Sigmoid colon (tissue), 7 donors: ENCODE results near the gene F12. TPM values are rescaled to one million over a fixed set of nuclear protein-coding genes. Genes with fewer than 3 reads are reported as not detected.

Source experiments
- DNase-seq: peaks from one replicate; pipeline ENCODE4 v3.0.0-alpha.2; 2019
- H3K27ac ChIP-seq, 4 donors: fragments of 200-600 bp; sonication (generic); one replicate each; pipeline ENCODE4 v1.5.1; 2016 to 2019; ENCODE audit warnings: mild to moderate bottlenecking in 1 of 4
- H3K27me3 ChIP-seq, 3 donors: fragments of 200-600 bp; sonication (generic); one replicate each; pipeline ENCODE4 v1.5.1; 2019; ENCODE audit warnings: mild to moderate bottlenecking in 1 of 3
- H3K36me3 ChIP-seq, 4 donors: fragments of 200-600 bp; sonication (generic); one replicate each; pipeline ENCODE4 v1.5.1; 2016 to 2019
- H3K4me1 ChIP-seq, 4 donors: fragments of 200-600 bp; sonication (generic); one replicate each; pipeline ENCODE4 v1.5.1; 2017 to 2019
- H3K4me3 ChIP-seq, 4 donors: fragments of 200-600 bp; sonication (generic); one replicate each; pipeline ENCODE4 v1.5.1; 2017 to 2019; ENCODE audit warnings: mild to moderate bottlenecking in 2 of 4, moderate library complexity in 1 of 4
- H3K9me3 ChIP-seq, 4 donors: fragments of 200-600 bp in 3 of 4; sonication (generic) in 3 of 4; one replicate each; pipeline versions ENCODE4 v1.5.1 to v1.6.1; 2013 to 2019
- CTCF ChIP-seq, 4 experiments: fragments of 450-650 bp in 3 of 4; fragments of 200-600 bp in 1 of 4; IDR thresholded peaks; one replicate each; pipeline ENCODE4 v1.5.1; 2016 to 2019; ENCODE audit warnings: antibody characterized with exemption in 4 of 4, mild to moderate bottlenecking in 3 of 4, moderate library complexity in 2 of 4
- EP300 ChIP-seq, 4 donors: sonication (generic); formaldehyde crosslinking; IDR thresholded peaks; one replicate each; pipeline ENCODE4 v1.6.1; 2017; ENCODE audit warnings: antibody characterized with exemption in 4 of 4
- POLR2A ChIP-seq, 2 donors: fragments of 450-650 bp; IDR thresholded peaks; one replicate each; pipeline ENCODE4 v1.6.1; 2016; ENCODE audit warnings: antibody characterized with exemption in 2 of 2, mild to moderate bottlenecking in 2 of 2, moderate library complexity in 2 of 2
- POLR2AphosphoS5 ChIP-seq, 4 donors: sonication (generic); formaldehyde crosslinking; IDR thresholded peaks; one replicate each; pipeline ENCODE4 v1.6.1; 2017; ENCODE audit warnings: antibody characterized with exemption in 4 of 4
- WGBS, 2 donors: extraction: QIAGEN DNeasy Blood & Tissue Kit; methylation state at CpG; one replicate each; pipeline ENCODE4 v1.1.7; 2013; 5-methylcytosine and 5-hydroxymethylcytosine counted together
- intact Hi-C: fragments of 100-400 bp; cut with DNase I; formaldehyde crosslinking; loops from one replicate; pipeline ENCODE4 v1.15.1; 2023
- polyA plus RNA-seq, 3 donors: library from polyadenylated mRNA; stranded (reverse); fragments of 200-250 nt; gene quantifications; one replicate each; pipeline ENCODE4 v1.2.3, GENCODE V29; 2013
- total RNA-seq, 4 donors: library from RNA; depleted of rRNA; stranded (reverse); fragments of >200 nt; gene quantifications; one replicate each; pipeline ENCODE4 v1.1.0, GENCODE V29; 2016
- donor health status: healthy with polysubstance abuse.
- donor health status: Bipolar disorder and iron deficiency.
- donor health status: healthy.

F12 gene
- total and polyA plus RNA-seq, 7 donors, result 0.36 to 14.0 (median 2.2) TPM; not detected in 1

- Histone ChIP-seq H3K4me3 (no peak overlapping the region), H3K4me1 (peaks cover 0 to 48% (median 42%) of the 10 kb centered on the region in 4 donors), H3K9me3 (no peaks in the 10 kb centered on the region), H3K27ac (no peak overlapping the region), H3K36me3 (no peaks in the 10 kb centered on the region), H3K27me3 (peaks cover 0 to 69% (median 38%) of the 10 kb centered on the region in 3 donors)
- TF ChIP-seq POLR2A (IDR thresholded peaks at IDR 0.05), result no peak
- TF ChIP-seq CTCF (IDR thresholded peaks at IDR 0.05), result no peak
- no peak for TF ChIP-seq EP300 (IDR thresholded peaks at IDR 0.05)
- TF ChIP-seq POLR2AphosphoS5 (IDR thresholded peaks at IDR 0.05), result no peak
- WGBS, 2 donors, result 92 to 94% methylated on average over 10 of the region's 10 CpGs
- intact Hi-C loops, result loop anchor here (5.0 kb wide), 1 partner anchor 139 kb away; the partner anchor contains the start of gene MXD3
- no peak for DNase-seq
These were observed 41.5 kb upstream of the F12 start for GRCh38 chr5:177450667-177451424.

DNA sequence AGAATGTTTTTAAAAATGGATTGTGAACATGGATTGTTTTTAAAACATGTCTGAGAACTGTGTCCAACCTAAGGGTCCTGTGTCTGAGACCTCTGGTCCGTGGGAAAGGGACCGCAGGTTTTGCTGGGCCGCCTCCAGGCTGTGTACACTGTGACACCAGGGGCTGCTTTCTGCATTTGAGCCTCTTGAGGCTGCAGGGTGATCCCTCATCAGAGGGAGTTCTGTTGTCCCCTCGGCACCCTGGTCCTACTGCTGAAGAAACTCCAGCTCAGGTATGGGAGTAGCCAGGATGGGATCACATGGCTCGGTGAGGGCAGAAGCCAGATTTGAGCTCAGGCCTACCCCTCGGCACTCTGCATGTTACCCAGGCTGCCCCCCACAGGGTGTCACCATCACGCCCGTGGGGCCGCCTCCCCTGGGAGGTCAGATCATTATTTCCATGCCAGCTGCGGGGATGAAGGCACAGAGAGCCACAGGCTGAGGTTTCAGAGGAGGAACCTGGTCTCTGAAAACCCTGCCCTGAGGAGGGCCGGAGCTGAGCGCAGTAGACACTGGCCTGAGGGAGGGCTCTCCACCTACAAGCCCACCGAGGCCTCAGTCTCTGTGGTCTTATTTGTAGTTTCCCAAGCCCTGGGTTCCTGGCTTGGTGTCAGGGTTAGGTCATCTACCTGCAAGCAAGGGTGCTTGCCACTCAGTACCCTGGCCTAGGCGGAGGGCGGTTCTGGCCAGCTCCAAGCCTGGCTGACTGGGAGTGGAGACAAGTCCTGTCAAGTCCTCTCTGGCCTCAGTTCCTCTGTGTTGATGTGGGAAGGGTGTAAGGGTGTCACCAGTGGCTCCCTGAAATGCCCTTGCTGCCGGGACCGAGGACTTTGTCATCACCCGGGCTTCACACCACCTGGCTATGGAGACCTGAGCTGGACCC lies 40.0 kb upstream of the F12 start:
- Histone ChIP-seq H3K4me1 (peaks cover 0 to 38% (median 33%) of the 10 kb centered on the region in 4 donors), H3K36me3 (no peaks in the 10 kb centered on the region), H3K27me3 (peaks cover 0 to 69% (median 38%) of the 10 kb centered on the region in 3 donors), H3K27ac (no peak overlapping the region), H3K4me3 (no peak overlapping the region), H3K9me3 (no peaks in the 10 kb centered on the region)
- TF ChIP-seq POLR2A (IDR thresholded peaks at IDR 0.05), result no peak
- no peak for TF ChIP-seq POLR2AphosphoS5 (IDR thresholded peaks at IDR 0.05)
- TF ChIP-seq CTCF (IDR thresholded peaks at IDR 0.05), result no peak
- no peak for TF ChIP-seq EP300 (IDR thresholded peaks at IDR 0.05)
- 75 to 90% methylated on average over 18 of the region's 18 CpGs for WGBS, 2 donors
- no peak for DNase-seq
- intact Hi-C loops, result loop anchor here (5.0 kb wide), 1 partner anchor 137 kb away; the partner anchor contains the start of gene MXD3

DNA sequence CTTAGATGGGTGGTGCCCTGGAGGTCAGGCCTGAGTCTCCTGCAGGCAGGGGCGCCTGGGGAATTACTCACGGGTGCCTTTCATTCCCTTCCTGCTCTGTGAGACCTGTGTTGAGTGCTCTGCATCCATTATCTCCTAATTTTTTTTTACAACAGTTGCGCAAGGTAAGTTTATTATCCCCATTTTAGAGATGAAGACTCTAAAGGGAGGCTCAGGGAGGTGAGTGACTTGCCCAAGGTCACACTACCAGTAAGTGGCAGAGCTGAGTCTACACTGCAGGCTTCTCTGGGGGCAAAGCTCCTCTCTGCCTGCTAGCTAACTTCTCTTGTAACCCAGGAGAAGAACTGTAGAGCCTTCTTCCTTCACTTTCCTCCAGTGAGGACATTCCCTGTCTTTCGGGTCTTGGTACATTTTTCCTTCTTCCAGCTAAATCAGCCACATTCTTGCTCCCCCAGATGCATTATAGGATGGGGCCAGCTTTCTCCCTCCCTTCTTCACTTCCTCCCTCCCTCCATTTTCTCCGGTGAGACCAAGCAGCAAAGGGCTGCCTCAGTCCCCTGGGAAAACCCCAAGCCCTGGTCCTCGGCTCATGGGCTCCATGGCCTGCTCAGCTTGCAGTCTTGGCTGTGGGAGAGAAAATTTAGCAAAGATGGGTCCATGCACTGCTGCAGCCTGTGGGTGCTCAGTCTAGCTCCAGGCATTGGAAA lies 39.0 kb upstream of the F12 start:
- no peak for TF ChIP-seq POLR2A (IDR thresholded peaks at IDR 0.05)
- TF ChIP-seq EP300 (IDR thresholded peaks at IDR 0.05), result no peak
- no peak for TF ChIP-seq POLR2AphosphoS5 (IDR thresholded peaks at IDR 0.05)
- no peak for TF ChIP-seq CTCF (IDR thresholded peaks at IDR 0.05)
- Histone ChIP-seq H3K27ac (no peak overlapping the region), H3K9me3 (no peaks in the 10 kb centered on the region), H3K27me3 (peaks cover 0 to 68% (median 38%) of the 10 kb centered on the region in 3 donors), H3K36me3 (no peaks in the 10 kb centered on the region), H3K4me1 (peaks cover 0 to 28% (median 24%) of the 10 kb centered on the region in 4 donors), H3K4me3 (no peak overlapping the region)
- WGBS, 2 donors, result 57 to 72% methylated on average over 6 of the region's 6 CpGs
- intact Hi-C loops, result no loop called here
- no peak for DNase-seq

DNA sequence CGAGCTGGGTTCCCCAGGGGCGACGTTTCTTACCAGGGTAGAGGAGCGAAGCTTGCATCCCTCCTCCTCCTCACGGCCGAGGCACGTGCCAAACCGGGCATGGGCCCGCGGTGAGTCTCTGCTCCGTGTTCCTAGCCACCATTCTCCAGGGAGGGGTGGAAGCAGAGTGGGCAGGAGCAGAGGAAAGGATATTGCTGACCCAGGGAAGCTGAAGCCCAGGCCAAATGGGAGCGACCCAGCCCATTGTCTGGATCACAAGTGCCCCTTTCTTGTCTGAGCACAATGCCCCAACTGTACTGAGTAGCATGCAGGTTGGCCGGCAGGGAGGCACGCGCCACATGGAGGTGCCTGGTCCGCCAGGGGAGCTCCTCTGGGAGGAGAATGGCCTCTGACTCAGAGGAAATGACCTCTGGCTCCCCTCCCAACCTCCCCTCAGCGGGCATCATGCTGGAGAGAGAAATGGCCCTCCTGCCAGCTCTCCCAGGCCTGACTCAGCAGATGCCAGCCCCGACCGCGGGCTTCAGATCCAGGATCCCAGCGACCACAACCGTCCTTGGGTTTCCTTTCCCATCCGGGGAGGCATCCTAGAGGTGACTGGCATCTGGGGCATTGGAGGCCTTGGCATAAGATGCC lies 38.4 kb upstream of the F12 start:
- H3K9me3 ChIP-seq, result no peaks in the 10 kb centered on the region
- DNase-seq, result peak; percentile 78
- TF ChIP-seq CTCF (IDR thresholded peaks at IDR 0.05) (no peak), POLR2A (IDR thresholded peaks at IDR 0.05) (no peak), EP300 (IDR thresholded peaks at IDR 0.05) (no peak), POLR2AphosphoS5 (IDR thresholded peaks at IDR 0.05) (peak in 1 of 4 donors; percentile 17)
- peaks cover 0 to 1% (median 0%) of the 10 kb centered on the region in 4 donors for H3K36me3 ChIP-seq
- 4 to 13% methylated on average over 23 of the region's 23 CpGs for WGBS, 2 donors
- H3K4me3 ChIP-seq, result peak overlapping the region in 3 of 4 donors; percentile 50 to 61 (median 60)
- peaks cover 0 to 27% (median 24%) of the 10 kb centered on the region in 4 donors for H3K4me1 ChIP-seq
- intact Hi-C loops, result no loop called here
- no peak overlapping the region for H3K27ac ChIP-seq
- H3K27me3 ChIP-seq, result peaks cover 0 to 62% (median 38%) of the 10 kb centered on the region in 3 donors
